ENCODE data around the gene PCBP3.
"Not testable (repeated sequence)": the region's sequence is repeated elsewhere in the genome, so short reads cannot be mapped to it uniquely, and the experiment has no call there.

PCBP3 gene

GRCh38 chr21:45845063-45845769 lies 201.7 kb downstream of the PCBP3 start:
- no peak for DNase-seq (ENCODE audit: low read depth)

- DNase-seq (ENCODE audit: low read depth): no peak
Measured at GRCh38 chr21:45845770-45846090, 202.2 kb downstream of the PCBP3 start.

GRCh38 chr21:45846373-45847160 lies 203.0 kb downstream of the PCBP3 start:
- DNase-seq (ENCODE audit: low read depth): peak; percentile 31

GRCh38 chr21:45847870-45848269 lies 204.3 kb downstream of the PCBP3 start:
- no peak for DNase-seq (ENCODE audit: low read depth)

GRCh38 chr21:45848331-45848730 lies 204.8 kb downstream of the PCBP3 start:
- no peak for DNase-seq (ENCODE audit: low read depth)

- DNase-seq (ENCODE audit: low read depth): no peak
Measured at GRCh38 chr21:45848805-45849204, 205.3 kb downstream of the PCBP3 start.

- DNase-seq (ENCODE audit: low read depth): no peak
Measured at GRCh38 chr21:45849651-45850050, 206.1 kb downstream of the PCBP3 start.

GRCh38 chr21:45850181-45850580 lies 206.7 kb downstream of the PCBP3 start:
- DNase-seq (ENCODE audit: low read depth): no peak

- not testable (repeated sequence) for DNase-seq (ENCODE audit: low read depth)
Measured at GRCh38 chr21:45852386-45852785, 208.9 kb downstream of the PCBP3 start.

- DNase-seq (ENCODE audit: low read depth): no peak
Measured at GRCh38 chr21:45852886-45853400, 209.4 kb downstream of the PCBP3 start.

- DNase-seq (ENCODE audit: low read depth): no peak
Measured at GRCh38 chr21:45853703-45854342, 210.3 kb downstream of the PCBP3 start.

- DNase-seq (ENCODE audit: low read depth): no peak
Measured at GRCh38 chr21:45854690-45855247, 211.2 kb downstream of the PCBP3 start.

- DNase-seq (ENCODE audit: low read depth): no peak
Measured at GRCh38 chr21:45855248-45855811, 211.8 kb downstream of the PCBP3 start.

- DNase-seq (ENCODE audit: low read depth): no peak
Measured at GRCh38 chr21:45856442-45856841, 212.9 kb downstream of the PCBP3 start.

- DNase-seq (ENCODE audit: low read depth): no peak
Measured at GRCh38 chr21:45856906-45857305, 213.4 kb downstream of the PCBP3 start.

GRCh38 chr21:45857761-45858160 lies 214.2 kb downstream of the PCBP3 start:
- DNase-seq (ENCODE audit: low read depth): no peak

- DNase-seq (ENCODE audit: low read depth): no peak
Measured at GRCh38 chr21:45858180-45858579, 214.7 kb downstream of the PCBP3 start.

- no peak for DNase-seq (ENCODE audit: low read depth)
Measured at GRCh38 chr21:45859041-45859761, 215.7 kb downstream of the PCBP3 start.

GRCh38 chr21:45859762-45860357 lies 216.3 kb downstream of the PCBP3 start:
- DNase-seq (ENCODE audit: low read depth): no peak

- DNase-seq (ENCODE audit: low read depth): no peak
Measured at GRCh38 chr21:45860493-45861155, 217.1 kb downstream of the PCBP3 start.
